Muscle of arm (tissue), 14 donors: ENCODE data around the gene NEUROD6. TPM values are rescaled to one million over a fixed set of nuclear protein-coding genes. Genes with fewer than 3 reads are reported as not detected.
A peak's percentile ranks its signal among the peaks of the same experiment; 100 is the strongest.

Experiments
- DNase-seq: peaks from one replicate; pipeline ENCODE4 v3.0.0-alpha.2; 2013
- long read RNA-seq, 11 donors: transcript quantifications; one replicate each; lab custom pipeline, GENCODE V29; 2026
- polyA plus RNA-seq, 12 donors: library from polyadenylated mRNA; unstranded; fragments of 120-200 nt; gene quantifications; one replicate each; pipeline ENCODE4 v1.2.1, GENCODE V29; 2013; ENCODE audit not compliant: insufficient read length in 12 of 12

NEUROD6 gene
- under 1 TPM in 8 of 12 donors, not detected in 4; 0.11 to 0.96 (median 0.18) TPM for polyA plus RNA-seq
- long read RNA-seq, donor 1, partial matches to known transcripts: 0 of 1 reads
- long read RNA-seq, donor 1, other reads (novel, unspliced or antisense): 0 of 1 reads
- long read RNA-seq, donor 2: 0 reads
- long read RNA-seq, donor 3: 0 reads
- long read RNA-seq, donor 4: 0 reads
- long read RNA-seq, donor 5: 0 reads
- long read RNA-seq, donor 6: 0 reads
- long read RNA-seq, donor 7: 0 reads
- long read RNA-seq, donor 8: 0 reads
- long read RNA-seq, donor 9: 0 reads
- long read RNA-seq, donor 10: 0 reads
- long read RNA-seq, donor 11, partial matches to known transcripts: 0 of 1 reads
- long read RNA-seq, donor 11, other reads (novel, unspliced or antisense): 0 of 1 reads

DNA sequence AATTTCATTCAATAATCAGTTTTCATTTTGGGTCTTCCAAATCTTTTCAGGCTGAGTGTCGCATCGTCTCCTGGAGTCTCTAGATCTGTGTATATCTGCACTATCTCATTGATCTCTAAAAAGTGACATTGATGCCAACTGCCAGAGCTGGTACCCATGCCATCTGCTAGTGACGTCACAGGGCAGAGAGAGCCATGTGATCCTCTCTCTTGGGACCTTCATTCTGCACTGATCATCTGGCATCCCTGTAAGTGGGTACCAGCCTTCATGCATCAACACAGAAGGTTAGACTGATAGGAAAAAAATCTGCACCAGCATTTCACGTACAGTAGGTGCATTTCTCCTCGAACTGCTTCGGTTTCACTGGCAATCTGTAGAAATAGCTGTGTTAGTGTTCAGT is at the start of gene NEUROD6:
NEUROD6 (minus strand) TSS at position 124 of the 400 bp plus-strand sequence. CDS start 1,458 bp downstream, outside the sequence.
- no peak for DNase-seq

DNA sequence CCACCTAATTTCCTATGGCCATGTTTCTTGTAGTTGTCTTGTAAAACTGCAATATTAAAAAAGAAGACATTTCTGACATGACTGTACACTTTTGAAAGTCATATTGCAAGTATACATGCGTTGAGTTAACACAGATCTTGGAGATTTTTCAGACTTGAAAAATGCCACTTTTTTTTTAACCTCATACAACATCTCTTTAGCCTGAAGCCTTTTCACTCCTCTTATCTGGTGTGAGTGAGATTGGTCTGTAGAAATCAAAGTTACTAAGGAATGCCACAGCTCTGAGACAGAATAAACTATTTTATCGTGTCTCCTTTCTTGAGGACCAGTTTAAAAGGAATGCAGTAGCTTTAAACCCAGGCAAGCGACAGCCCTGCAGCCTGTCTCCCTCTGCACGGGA is 43.9 kb upstream of the NEUROD6 start:
- no peak for DNase-seq

GRCh38 chr7:31382722-31383121 is 42.2 kb upstream of the NEUROD6 start:
- no peak for DNase-seq

GRCh38 chr7:31373337-31374289 is 33.1 kb upstream of the NEUROD6 start:
- DNase-seq: peak; percentile 60

- DNase-seq: no peak
These were observed 31.9 kb upstream of the NEUROD6 start for GRCh38 chr7:31372231-31372959.

- no peak for DNase-seq
These were observed 31.1 kb upstream of the NEUROD6 start for GRCh38 chr7:31371621-31372020.

GRCh38 chr7:31370609-31371008 is 30.1 kb upstream of the NEUROD6 start:
- DNase-seq: no peak

DNA sequence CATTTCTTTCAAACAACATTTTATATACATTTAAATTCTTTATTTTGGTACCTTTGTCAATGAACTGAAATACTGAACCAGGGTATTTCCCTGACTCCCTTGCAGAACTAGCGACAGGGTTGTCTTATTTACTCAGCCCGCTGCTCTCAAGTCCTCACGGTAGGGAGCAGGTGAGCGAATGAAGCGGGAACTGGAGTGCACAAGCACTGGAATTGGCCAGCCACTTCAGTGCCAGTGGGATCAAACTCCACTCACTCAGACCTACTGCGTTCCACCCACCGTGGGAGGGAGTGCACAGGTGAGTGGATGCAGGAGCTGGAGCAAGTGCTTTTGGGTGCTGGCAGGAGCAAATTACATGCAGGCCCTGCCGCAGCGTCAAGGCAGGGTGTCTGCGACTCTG is 28.1 kb upstream of the NEUROD6 start:
- DNase-seq: no peak

DNA sequence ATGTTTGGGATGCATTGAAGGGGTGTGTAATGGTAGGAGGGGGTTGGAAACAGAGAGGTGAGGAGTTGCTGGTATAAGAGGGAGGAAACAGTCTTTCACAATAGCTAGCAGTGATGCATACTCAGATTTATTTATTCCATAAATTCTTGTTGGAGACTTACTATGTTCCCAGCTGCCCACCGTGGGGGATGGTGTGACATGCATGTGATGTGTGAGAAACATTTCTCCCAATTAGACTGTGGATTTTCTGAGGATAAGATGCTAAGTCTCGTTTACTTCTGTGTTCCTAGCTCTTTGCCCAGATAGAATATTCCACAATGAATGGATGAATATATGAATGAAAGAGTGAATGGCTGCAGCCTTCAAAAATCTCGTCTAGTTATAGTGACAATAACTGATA is 23.0 kb upstream of the NEUROD6 start:
- DNase-seq: no peak

- no peak for DNase-seq
These were observed 22.5 kb upstream of the NEUROD6 start for GRCh38 chr7:31363051-31363450.

GRCh38 chr7:31362401-31362800 is 21.9 kb upstream of the NEUROD6 start:
- no peak for DNase-seq

DNA sequence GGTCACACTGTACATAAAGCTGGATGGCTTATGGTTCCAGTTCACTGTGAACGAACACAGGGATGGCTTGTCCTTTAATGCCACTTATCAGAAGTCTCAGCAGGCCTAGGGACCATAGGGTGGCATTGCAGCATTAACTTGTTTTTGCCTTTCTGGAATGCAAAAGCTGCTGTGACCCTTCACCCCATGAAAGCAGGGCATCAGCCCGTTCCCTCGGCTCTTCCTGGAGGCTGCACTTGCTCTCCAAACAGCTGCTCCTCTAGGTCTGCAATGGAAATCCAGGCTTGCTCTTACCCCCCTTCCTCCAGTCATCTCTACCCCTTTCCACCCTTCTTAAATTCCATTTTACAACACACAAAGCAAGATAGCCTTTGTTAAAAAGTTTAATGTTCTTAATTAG is 17.9 kb upstream of the NEUROD6 start:
- DNase-seq: no peak

DNA sequence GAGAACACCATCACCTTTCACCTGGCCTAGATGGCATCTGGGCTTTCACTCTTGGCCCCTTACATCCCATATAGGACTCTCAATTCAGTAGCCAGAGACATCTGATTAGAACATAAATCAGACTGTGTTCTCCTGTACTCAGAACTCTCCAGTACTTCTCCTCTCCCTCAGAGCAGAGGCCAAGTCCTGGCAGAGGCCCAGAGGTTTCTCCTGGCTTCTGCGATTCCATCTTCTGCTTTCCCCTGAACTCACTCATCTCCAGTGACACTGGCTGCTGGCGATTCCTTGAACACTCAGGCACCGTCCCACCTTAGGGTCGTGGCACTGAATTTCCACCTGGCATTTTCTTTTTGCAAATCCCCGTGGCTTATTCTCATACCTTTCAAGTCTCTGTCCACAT is 4.9 kb upstream of the NEUROD6 start:
- DNase-seq: no peak

GRCh38 chr7:31343516-31344305 is 3.2 kb upstream of the NEUROD6 start:
- no peak for DNase-seq

- no peak for DNase-seq
These were observed 615 bp upstream of the NEUROD6 start for GRCh38 chr7:31341141-31341540.

- no peak for DNase-seq
These were observed 475 bp downstream of the NEUROD6 start for GRCh38 chr7:31340051-31340450.

- no peak for DNase-seq
These were observed 1.8 kb downstream of the NEUROD6 start for GRCh38 chr7:31338706-31339105.

- peak; percentile 30 for DNase-seq
These were observed 3.4 kb downstream of the NEUROD6 start for GRCh38 chr7:31337002-31337565.

- DNase-seq: no peak
These were observed 4.1 kb downstream of the NEUROD6 start for GRCh38 chr7:31336202-31337001.

GRCh38 chr7:31335884-31336201 is 4.7 kb downstream of the NEUROD6 start:
- peak; percentile 28 for DNase-seq
